SU-DHL-6 (cell line): ENCODE measurements around the gene MSH3.

ENCODE experiments used
- H2AFZ ChIP-seq: fragments of 200-600 bp; sonication (generic); 2 replicates; pipeline ENCODE4 v1.6.1; 2014; ENCODE audit warnings: low read depth, mild to moderate bottlenecking, moderate library complexity, mixed read lengths, antibody characterized with exemption, low read length; ENCODE audit not compliant: severe bottlenecking
- H3F3A ChIP-seq: fragments of 200-600 bp; shearing (Covaris generic); 2 replicates; pipeline ENCODE4 v1.6.0; 2016; ENCODE audit warnings: antibody characterized with exemption, mild to moderate bottlenecking; ENCODE audit not compliant: insufficient read depth
- H3K27ac ChIP-seq: fragments of 200-600 bp; sonication (generic); 2 replicates; pipeline ENCODE4 v1.5.1; 2016; ENCODE audit warnings: low read depth, mild to moderate bottlenecking, low read length, moderate library complexity, mixed read lengths
- H3K27me3 ChIP-seq: fragments of 200-600 bp; sonication (generic), shearing (Covaris generic); 2 replicates; pipeline ENCODE4 v1.6.0; 2014; ENCODE audit warnings: mild to moderate bottlenecking, low read length
- H3K36me3 ChIP-seq: fragments of 200-600 bp; sonication (generic); 2 replicates; pipeline ENCODE4 v1.6.1; 2014; ENCODE audit warnings: mild to moderate bottlenecking, low read length, mixed read lengths
- H3K4me2 ChIP-seq: fragments of 300-600, 200-600 bp; shearing (Covaris generic), sonication (generic); 2 replicates; pipeline ENCODE4 v1.6.0; 2014; ENCODE audit warnings: low read length, low read depth, mild to moderate bottlenecking; ENCODE audit not compliant: poor library complexity, severe bottlenecking
- H3K4me3 ChIP-seq: fragments of 200-600 bp; sonication (generic); 2 replicates; pipeline ENCODE4 v1.5.1; 2014; ENCODE audit warnings: antibody characterized with exemption, low read length, mild to moderate bottlenecking, mixed read lengths; ENCODE audit not compliant: insufficient read depth, poor library complexity, severe bottlenecking
- H3K79me2 ChIP-seq: fragments of 200-600 bp; sonication (generic); 2 replicates; pipeline ENCODE4 v1.6.1; 2014; ENCODE audit warnings: mild to moderate bottlenecking, low read length, moderate library complexity; ENCODE audit not compliant: insufficient read depth
- H3K9ac ChIP-seq: fragments of 200-600 bp; sonication (generic); 2 replicates; pipeline ENCODE4 v1.7.0; 2014; ENCODE audit warnings: mild to moderate bottlenecking, low read length
- H3K9me2 ChIP-seq: fragments of 200-600 bp; sonication (generic); replicated peaks from 2 replicates; pipeline ENCODE4 v1.6.1; 2014; ENCODE audit warnings: low read length; ENCODE audit not compliant: insufficient read depth
- H3K9me3 ChIP-seq: fragments of 200-600 bp; sonication (generic); 2 replicates; pipeline ENCODE4 v1.6.1; 2014; ENCODE audit warnings: low read length, mixed read lengths; ENCODE audit not compliant: insufficient read depth
- H4K20me1 ChIP-seq: fragments of 200-600 bp; sonication (generic); 2 replicates; pipeline ENCODE4 v1.6.1; 2014; ENCODE audit warnings: low read depth, mild to moderate bottlenecking, antibody characterized with exemption, low read length, moderate library complexity, mixed read lengths
- EZH2phosphoT487 ChIP-seq: fragments of 200-600 bp; sonication (generic), shearing (Covaris generic); conservative IDR thresholded peaks from 2 replicates; pipeline ENCODE4 v1.6.1; 2018; ENCODE audit warnings: mild to moderate bottlenecking, antibody characterized with exemption, low read length, moderate library complexity, mixed read lengths
- TF ChIP-seq, protein P1 (sequence below): fragments of 200-600 bp; sonication (generic); IDR thresholded peaks from one replicate; pipeline ENCODE4 v1.5.1; 2017; ENCODE audit warnings: antibody characterized with exemption, mild to moderate bottlenecking, low read length, moderate library complexity; ENCODE audit not compliant: insufficient read depth, poor library complexity, severe bottlenecking

MSH3 gene

DNA sequence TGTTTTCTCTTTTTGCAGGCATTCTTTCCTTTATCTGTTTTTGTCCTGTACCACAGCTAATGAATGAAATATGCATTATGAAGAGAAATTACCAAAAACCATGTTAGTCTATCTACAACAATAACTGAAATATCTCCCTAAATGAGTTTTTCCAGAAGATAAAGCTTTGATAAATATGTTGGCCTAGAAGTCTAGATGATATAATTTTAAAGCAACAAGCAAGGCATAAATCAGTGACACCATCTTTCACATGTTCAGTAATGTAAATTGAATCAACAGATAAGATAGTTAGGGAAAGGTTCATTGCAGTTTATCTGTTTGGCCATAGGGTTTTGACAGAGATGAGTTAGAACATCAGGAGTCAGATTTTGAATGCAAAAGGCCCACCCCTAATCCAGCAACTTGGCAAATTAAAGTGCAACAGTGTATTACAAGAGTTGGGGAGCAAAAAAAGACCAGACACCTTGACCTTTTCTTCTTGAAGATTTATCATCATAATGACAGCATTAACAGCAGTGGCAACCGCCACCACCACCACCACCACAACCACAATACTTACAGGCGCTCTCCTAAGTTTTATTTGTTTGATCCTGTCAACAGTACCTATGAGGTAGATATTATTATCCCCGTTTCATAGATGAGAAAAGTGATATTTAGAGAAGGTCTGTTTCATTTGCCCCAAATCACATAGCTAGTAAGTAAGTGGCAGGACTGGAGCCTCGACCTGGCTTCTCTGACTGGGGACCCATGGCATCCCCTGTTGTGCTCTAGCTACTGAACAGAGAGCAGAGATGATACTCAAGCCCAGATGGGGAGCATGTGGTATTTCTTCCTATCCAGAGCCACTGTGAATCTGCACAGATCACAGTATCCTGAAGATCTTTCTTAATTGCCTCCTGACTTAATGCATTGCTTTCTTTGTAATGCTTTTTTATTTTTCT, 123.2 kb downstream of the MSH3 start:
- Histone ChIP-seq H3K36me3 (peaks cover 9% of the 10 kb centered on the region), H3K9me2 (no peaks in the 10 kb centered on the region), H3F3A (no peaks in the 10 kb centered on the region), H3K4me3 (no peak overlapping the region), H3K79me2 (no peaks in the 10 kb centered on the region), H2AFZ (no peak overlapping the region), H3K9ac (no peak overlapping the region), H3K4me2 (no peak overlapping the region), H3K27me3 (no peaks in the 10 kb centered on the region), H4K20me1 (no peaks in the 10 kb centered on the region), H3K9me3 (no peaks in the 10 kb centered on the region), H3K27ac (no peak overlapping the region)
- TF ChIP-seq EZH2phosphoT487: no peak
- TF ChIP-seq, protein P1, sequence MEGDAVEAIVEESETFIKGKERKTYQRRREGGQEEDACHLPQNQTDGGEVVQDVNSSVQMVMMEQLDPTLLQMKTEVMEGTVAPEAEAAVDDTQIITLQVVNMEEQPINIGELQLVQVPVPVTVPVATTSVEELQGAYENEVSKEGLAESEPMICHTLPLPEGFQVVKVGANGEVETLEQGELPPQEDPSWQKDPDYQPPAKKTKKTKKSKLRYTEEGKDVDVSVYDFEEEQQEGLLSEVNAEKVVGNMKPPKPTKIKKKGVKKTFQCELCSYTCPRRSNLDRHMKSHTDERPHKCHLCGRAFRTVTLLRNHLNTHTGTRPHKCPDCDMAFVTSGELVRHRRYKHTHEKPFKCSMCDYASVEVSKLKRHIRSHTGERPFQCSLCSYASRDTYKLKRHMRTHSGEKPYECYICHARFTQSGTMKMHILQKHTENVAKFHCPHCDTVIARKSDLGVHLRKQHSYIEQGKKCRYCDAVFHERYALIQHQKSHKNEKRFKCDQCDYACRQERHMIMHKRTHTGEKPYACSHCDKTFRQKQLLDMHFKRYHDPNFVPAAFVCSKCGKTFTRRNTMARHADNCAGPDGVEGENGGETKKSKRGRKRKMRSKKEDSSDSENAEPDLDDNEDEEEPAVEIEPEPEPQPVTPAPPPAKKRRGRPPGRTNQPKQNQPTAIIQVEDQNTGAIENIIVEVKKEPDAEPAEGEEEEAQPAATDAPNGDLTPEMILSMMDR: no peak

DNA sequence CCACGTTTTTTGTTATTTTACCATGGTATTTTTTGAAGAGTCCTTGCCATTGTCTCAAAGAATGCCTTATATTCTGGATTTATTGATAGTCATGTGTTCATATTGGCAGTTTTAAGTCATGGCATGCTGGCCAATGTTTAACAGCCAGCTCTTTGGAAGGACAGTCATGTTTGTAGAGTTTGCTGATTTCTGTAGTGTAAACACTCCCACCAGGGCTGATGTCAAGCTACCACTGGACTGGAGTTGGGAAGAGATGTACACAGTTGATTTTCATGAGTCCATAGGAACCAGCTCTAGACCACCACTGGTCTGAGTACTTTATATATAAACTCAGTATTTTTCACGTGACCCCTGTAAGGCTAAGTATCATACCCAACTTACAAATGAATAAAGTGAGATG, 125.6 kb downstream of the MSH3 start:
- Histone ChIP-seq H4K20me1 (no peaks in the 10 kb centered on the region), H3K9me2 (no peaks in the 10 kb centered on the region), H3K9ac (no peak overlapping the region), H3K27me3 (no peaks in the 10 kb centered on the region), H3F3A (no peaks in the 10 kb centered on the region), H3K79me2 (no peaks in the 10 kb centered on the region), H2AFZ (no peak overlapping the region), H3K27ac (no peak overlapping the region), H3K9me3 (no peaks in the 10 kb centered on the region), H3K36me3 (peaks cover 16% of the 10 kb centered on the region), H3K4me2 (no peak overlapping the region), H3K4me3 (no peak overlapping the region)
- TF ChIP-seq EZH2phosphoT487: no peak
- TF ChIP-seq, protein P1: no peak

DNA sequence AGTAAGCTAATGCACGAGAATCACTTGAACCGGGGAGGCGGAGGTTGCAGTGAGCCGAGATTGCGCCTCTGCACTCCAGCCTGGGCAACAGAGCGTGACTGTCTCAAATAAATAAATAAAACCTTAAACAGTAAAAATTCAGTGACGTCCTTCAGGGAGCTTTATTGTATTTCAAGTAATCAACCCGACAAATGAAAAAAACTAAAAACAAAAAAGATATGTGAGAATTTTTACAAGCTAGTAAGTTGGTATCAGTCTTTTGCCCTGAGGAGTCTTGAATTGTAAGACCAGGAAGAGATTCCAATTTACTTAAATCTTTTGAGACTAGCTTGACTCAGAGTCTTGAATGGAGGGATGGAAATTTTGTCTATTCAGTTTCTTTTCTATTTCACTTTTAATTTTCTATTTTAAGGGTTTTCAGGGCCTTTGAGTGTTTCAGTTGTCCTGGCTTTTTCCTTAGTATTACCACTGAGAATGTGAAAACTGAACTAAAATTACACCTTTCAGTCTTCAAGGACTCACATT, 126.4 kb downstream of the MSH3 start:
- Histone ChIP-seq H2AFZ (no peak overlapping the region), H3K9me2 (no peaks in the 10 kb centered on the region), H3F3A (no peaks in the 10 kb centered on the region), H3K36me3 (peaks cover 16% of the 10 kb centered on the region), H3K27ac (no peak overlapping the region), H3K79me2 (no peaks in the 10 kb centered on the region), H3K4me2 (no peak overlapping the region), H4K20me1 (no peaks in the 10 kb centered on the region), H3K4me3 (no peak overlapping the region), H3K27me3 (no peaks in the 10 kb centered on the region), H3K9ac (no peak overlapping the region), H3K9me3 (no peaks in the 10 kb centered on the region)
- TF ChIP-seq EZH2phosphoT487: no peak
- TF ChIP-seq, protein P1: no peak
